Measurements from ENCODE around the gene EHF.

GRCh38 chr11:34640050-34640923, 19.4 kb downstream of the EHF start:
- TF ChIP-seq CTCF (IDR thresholded peaks at IDR 0.05 in 2 of 3, conservative IDR thresholded peaks at IDR 0.05 in 1 of 3; ENCODE audit: insufficient read depth in 2 of 3, low read depth in 1 of 3, low read length in 3 of 3) = no peak
- no peak for TF ChIP-seq ZZZ3 (IDR thresholded peaks at IDR 0.05)
- TF ChIP-seq POLR2A (conservative IDR thresholded peaks at IDR 0.05) = no peak
- TF ChIP-seq USF2 (CRISPR knock-in tag; IDR thresholded peaks at IDR 0.05) = no peak
- TF ChIP-seq MYNN (IDR thresholded peaks at IDR 0.05) = no peak
- TF ChIP-seq MYNN (CRISPR knock-in tag; IDR thresholded peaks at IDR 0.05) = no peak
- no peak for TF ChIP-seq TAF1 (IDR thresholded peaks at IDR 0.05; ENCODE audit: control insufficient read depth, extremely low read depth, insufficient read depth, low read length, severe bottlenecking)
- TF ChIP-seq SPI1 (IDR thresholded peaks at IDR 0.05; ENCODE audit: borderline replicate concordance, low read depth, low read length) = no peak
- no peak for TF ChIP-seq CEBPG (CRISPR knock-in tag; IDR thresholded peaks at IDR 0.05)
- no peak for TF ChIP-seq CEBPG (tag; conservative IDR thresholded peaks at IDR 0.05 in 1 of 2, IDR thresholded peaks at IDR 0.05 in 1 of 2)
- no peak for TF ChIP-seq GTF2F1 (IDR thresholded peaks at IDR 0.05; ENCODE audit: low read depth, low read length)
- no peak for TF ChIP-seq JUN (IDR thresholded peaks at IDR 0.05; ENCODE audit: borderline replicate concordance, low read depth, low read length)
- no peak for TF ChIP-seq JUN (CRISPR knock-in tag; IDR thresholded peaks at IDR 0.05; ENCODE audit: borderline replicate concordance)
- TF ChIP-seq EZH2 (IDR thresholded peaks at IDR 0.05; ENCODE audit: borderline replicate concordance, low read depth, low read length) = no peak
- no peak for TF ChIP-seq MAFF (IDR thresholded peaks at IDR 0.05; ENCODE audit: low read length)
- TF ChIP-seq EGR1 (conservative IDR thresholded peaks at IDR 0.05) = no peak
- TF ChIP-seq CTCFL (IDR thresholded peaks at IDR 0.05; ENCODE audit: borderline replicate concordance, insufficient read depth, low read depth, low read length, poor library complexity, severe bottlenecking) = no peak

Data from K562 (cell line).